ENCODE data around the gene VANGL2. TPM values are rescaled to one million over a fixed set of nuclear protein-coding genes. Genes with fewer than 3 reads are reported as not detected.

Gene VANGL2
- total RNA-seq, 2 experiments from 2014 or later: not detected

DNA sequence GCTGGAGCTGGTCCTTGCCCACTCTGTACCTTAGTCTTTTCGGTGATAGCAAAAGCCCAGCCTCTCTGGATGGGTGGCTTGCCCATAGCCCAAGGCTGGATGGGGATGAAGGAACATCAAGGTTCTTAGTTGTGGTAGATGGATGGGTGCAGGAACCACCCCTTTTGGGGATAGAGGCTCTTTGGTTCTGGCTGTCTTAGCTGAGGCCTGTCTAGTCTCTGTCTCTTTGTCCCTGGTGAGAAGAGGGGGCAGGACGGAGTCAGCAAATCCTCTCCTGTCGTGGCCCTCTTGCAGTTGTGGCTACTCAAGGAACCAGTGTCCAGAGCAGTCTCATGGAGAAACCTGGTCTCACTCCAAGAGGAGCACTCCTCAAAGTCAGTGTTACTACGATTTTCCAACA, 8.5 kb downstream of the VANGL2 start:
- ChIA-PET POLR2A (no interaction called here), CTCF (no interaction called here)
- Mint-ChIP-seq H3K4me3 (no peak overlapping the region), H3K27ac (no peak overlapping the region), H3K4me1 (ENCODE audit: low read depth) (no peaks in the 10 kb centered on the region), H3K27me3 (no peaks in the 10 kb centered on the region), H3K9me3 (no peaks in the 10 kb centered on the region), H3K36me3 (ENCODE audit: low read depth) (no peaks in the 10 kb centered on the region)
- ATAC-seq (ENCODE audit: poor library complexity) (no peak), DNase-seq (no peak)
- intact Hi-C loops (cut with DNase I, micrococcal nuclease): no loop called here
- H3K9me3 ChIP-seq (ENCODE audit: control insufficient read depth in 1 of 2, insufficient read depth in 1 of 2, low read length in 2 of 2): no peaks in the 10 kb centered on the region
- TF ChIP-seq CTCF (IDR thresholded peaks at IDR 0.05): no peak
- H3K36me3 ChIP-seq (ENCODE audit: insufficient read depth, low read length): no peaks in the 10 kb centered on the region
- H3K27me3 ChIP-seq (ENCODE audit: control insufficient read depth in 1 of 2, insufficient read depth in 2 of 2, low read length in 2 of 2): no peaks in the 10 kb centered on the region
- no peaks in the 10 kb centered on the region for H3K4me1 ChIP-seq (ENCODE audit: insufficient read depth, low read length)
- no peak overlapping the region for H3K27ac ChIP-seq (ENCODE audit: low read depth in 1 of 2, low read length in 2 of 2)
- no peak overlapping the region for H3K4me3 ChIP-seq (ENCODE audit: low read length)

DNA sequence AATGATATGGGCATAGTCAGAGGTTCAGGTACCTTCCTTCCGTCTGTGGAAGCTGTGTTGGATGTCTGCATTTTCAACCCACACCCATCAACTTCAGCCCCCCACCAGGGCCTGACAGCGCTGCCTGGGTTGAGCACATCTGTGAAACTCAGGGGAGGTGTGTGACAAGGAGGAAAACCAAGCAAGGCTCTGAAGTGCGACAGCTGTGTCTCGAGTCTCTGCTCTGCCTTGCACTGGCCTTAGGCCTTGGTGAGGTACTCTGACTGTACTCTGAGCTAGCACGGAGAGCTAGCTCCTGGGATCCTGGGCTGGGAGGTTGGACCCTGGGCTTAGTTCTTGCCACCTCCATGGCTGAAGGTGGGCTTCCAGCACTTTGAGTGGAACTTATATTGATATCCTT, 9.1 kb downstream of the VANGL2 start:
- Mint-ChIP-seq H3K4me1 (ENCODE audit: low read depth) (no peaks in the 10 kb centered on the region), H3K36me3 (ENCODE audit: low read depth) (no peaks in the 10 kb centered on the region), H3K27ac (no peak overlapping the region), H3K27me3 (no peaks in the 10 kb centered on the region), H3K4me3 (no peak overlapping the region), H3K9me3 (no peaks in the 10 kb centered on the region)
- Histone ChIP-seq H3K27me3 (ENCODE audit: control insufficient read depth in 1 of 2, insufficient read depth in 2 of 2, low read length in 2 of 2) (no peaks in the 10 kb centered on the region), H3K4me3 (ENCODE audit: low read length) (no peak overlapping the region), H3K4me1 (ENCODE audit: insufficient read depth, low read length) (no peaks in the 10 kb centered on the region), H3K27ac (ENCODE audit: low read depth in 1 of 2, low read length in 2 of 2) (no peak overlapping the region), H3K9me3 (ENCODE audit: control insufficient read depth in 1 of 2, insufficient read depth in 1 of 2, low read length in 2 of 2) (no peaks in the 10 kb centered on the region), H3K36me3 (ENCODE audit: insufficient read depth, low read length) (no peaks in the 10 kb centered on the region)
- CTCF ChIA-PET: no interaction called here
- TF ChIP-seq CTCF (IDR thresholded peaks at IDR 0.05): no peak
- ATAC-seq (ENCODE audit: poor library complexity): no peak
- intact Hi-C loops (cut with DNase I, micrococcal nuclease): no loop called here
- POLR2A ChIA-PET: no interaction called here
- DNase-seq: no peak

DNA sequence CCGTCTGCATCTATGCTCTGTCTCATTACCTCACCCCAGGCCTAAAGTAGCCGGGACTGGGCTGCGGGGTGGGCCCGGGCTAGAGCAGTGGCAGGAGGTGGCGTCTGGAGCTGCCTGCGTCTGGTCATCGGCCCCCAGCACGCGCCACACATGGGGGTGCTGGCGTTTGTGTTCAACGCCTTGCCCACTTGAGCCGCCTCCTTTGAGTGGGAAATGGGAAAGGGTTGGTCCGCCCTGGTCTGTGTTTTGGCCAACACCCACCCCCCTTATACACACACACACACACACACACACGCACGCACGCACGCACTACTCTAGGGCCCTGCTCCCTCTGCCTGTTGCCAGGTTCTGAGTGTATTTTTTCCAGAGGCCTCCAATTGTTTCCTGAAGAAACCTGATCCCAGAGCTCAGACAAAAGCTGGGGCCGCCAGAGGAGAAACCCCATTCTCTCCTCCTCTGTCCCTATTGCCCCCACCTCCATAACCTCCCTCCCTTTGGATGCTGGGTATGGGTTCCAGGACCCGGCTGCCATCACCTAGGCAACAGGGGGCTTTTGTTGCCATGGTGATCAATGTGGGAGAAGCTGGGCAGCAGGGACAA, 10.1 kb downstream of the VANGL2 start:
- no peaks in the 10 kb centered on the region for H3K4me1 Mint-ChIP-seq (ENCODE audit: low read depth)
- H3K4me3 Mint-ChIP-seq: no peak overlapping the region
- no peak for TF ChIP-seq CTCF (IDR thresholded peaks at IDR 0.05)
- intact Hi-C loops (cut with DNase I, micrococcal nuclease): loop anchor here in 1 of 2 experiments (10.0 kb wide), 1 partner anchor 474 kb away; the partner anchor contains the start of gene ITLN1
- H3K9me3 Mint-ChIP-seq: no peaks in the 10 kb centered on the region
- no peaks in the 10 kb centered on the region for H3K27me3 Mint-ChIP-seq
- Histone ChIP-seq H3K4me1 (ENCODE audit: insufficient read depth, low read length) (no peaks in the 10 kb centered on the region), H3K27me3 (ENCODE audit: control insufficient read depth in 1 of 2, insufficient read depth in 2 of 2, low read length in 2 of 2) (peaks cover 0 to 3% of the 10 kb centered on the region in 2 experiments), H3K27ac (ENCODE audit: low read depth in 1 of 2, low read length in 2 of 2) (no peak overlapping the region), H3K36me3 (ENCODE audit: insufficient read depth, low read length) (no peaks in the 10 kb centered on the region), H3K9me3 (ENCODE audit: control insufficient read depth in 1 of 2, insufficient read depth in 1 of 2, low read length in 2 of 2) (no peaks in the 10 kb centered on the region), H3K4me3 (ENCODE audit: low read length) (no peak overlapping the region)
- no peak for ATAC-seq (ENCODE audit: poor library complexity)
- no peak for DNase-seq
- H3K27ac Mint-ChIP-seq: no peak overlapping the region
- ChIA-PET CTCF (no interaction called here), POLR2A (no interaction called here)
- no peaks in the 10 kb centered on the region for H3K36me3 Mint-ChIP-seq (ENCODE audit: low read depth)
